ENCODE data around the gene SHISA4. TPM values are rescaled to one million over a fixed set of nuclear protein-coding genes. Genes with fewer than 3 reads are reported as not detected.
A peak's percentile ranks its signal among the peaks of the same experiment; 100 is the strongest.

Gene SHISA4
- total and polyA plus RNA-seq, 2 experiments from 2014 or later, result 42.4 to 48.0 TPM

GRCh38 chr1:201907621-201908020 is 18.9 kb downstream of the SHISA4 start:
- Histone ChIP-seq H3K4me1 (ENCODE audit: insufficient read depth) (peaks cover 29% of the 10 kb centered on the region), H3F3A (ENCODE audit: insufficient read depth) (peaks cover 27% of the 10 kb centered on the region), H3K79me2 (ENCODE audit: insufficient read depth) (no peaks in the 10 kb centered on the region), H3K9me3 (ENCODE audit: low read depth) (no peaks in the 10 kb centered on the region), H2AFZ (no peak overlapping the region), H3K4me2 (ENCODE audit: unreplicated experiment) (no peak overlapping the region), H3K36me3 (ENCODE audit: low read depth) (no peaks in the 10 kb centered on the region), H3K9me2 (ENCODE audit: insufficient read depth) (no peaks in the 10 kb centered on the region), H3K9ac (no peak overlapping the region), H3K27ac (no peak overlapping the region), H3K27me3 (replicated peaks; ENCODE audit: insufficient read depth) (no peaks in the 10 kb centered on the region), H4K20me1 (ENCODE audit: insufficient read depth) (no peaks in the 10 kb centered on the region), H3K4me3 (no peak overlapping the region)
- 90 to 93% methylated on average over 6 of the region's 6 CpGs for WGBS, 2 experiments (ENCODE audit: low coverage in 1 of 2, low lambda C conversion rate in 2 of 2, missing lambda C conversion rate in 2 of 2)
- no peak for DNase-seq
- TF ChIP-seq EZH2phosphoT487 (IDR thresholded peaks at IDR 0.05; ENCODE audit: insufficient read depth, low read depth) (no peak), EZH2 (IDR thresholded peaks at IDR 0.05; ENCODE audit: insufficient read depth, poor library complexity, severe bottlenecking) (no peak)
- in situ Hi-C loops (cut with MboI), result no loop called here

- H4K20me1 ChIP-seq (ENCODE audit: insufficient read depth), result no peaks in the 10 kb centered on the region
- no peak for DNase-seq
- H3K4me3 ChIP-seq, result no peak overlapping the region
- H3F3A ChIP-seq (ENCODE audit: insufficient read depth), result peaks cover 12% of the 10 kb centered on the region; the same call in 1 of the 2 replicates
- no peak overlapping the region for H3K9ac ChIP-seq
- no peak overlapping the region for H3K4me2 ChIP-seq (ENCODE audit: unreplicated experiment)
- 69 to 83% methylated on average over 4 of the region's 4 CpGs for WGBS, 2 experiments (ENCODE audit: low coverage in 1 of 2, low lambda C conversion rate in 2 of 2, missing lambda C conversion rate in 2 of 2)
- no peak overlapping the region for H2AFZ ChIP-seq
- no peaks in the 10 kb centered on the region for H3K36me3 ChIP-seq (ENCODE audit: low read depth)
- H3K9me3 ChIP-seq (ENCODE audit: low read depth), result no peaks in the 10 kb centered on the region
- H3K79me2 ChIP-seq (ENCODE audit: insufficient read depth), result no peaks in the 10 kb centered on the region
- TF ChIP-seq EZH2phosphoT487 (IDR thresholded peaks at IDR 0.05; ENCODE audit: insufficient read depth, low read depth), result no peak
- TF ChIP-seq EZH2 (IDR thresholded peaks at IDR 0.05; ENCODE audit: insufficient read depth, poor library complexity, severe bottlenecking), result no peak
- in situ Hi-C loops (cut with MboI), result no loop called here
- H3K9me2 ChIP-seq (ENCODE audit: insufficient read depth), result no peaks in the 10 kb centered on the region
- H3K4me1 ChIP-seq (ENCODE audit: insufficient read depth), result peaks cover 19% of the 10 kb centered on the region
- no peaks in the 10 kb centered on the region for H3K27me3 ChIP-seq (replicated peaks; ENCODE audit: insufficient read depth)
- H3K27ac ChIP-seq, result no peak overlapping the region
Observed at GRCh38 chr1:201911826-201912571, 23.3 kb downstream of the SHISA4 start.

GRCh38 chr1:201912832-201913231 is 24.1 kb downstream of the SHISA4 start:
- Histone ChIP-seq H3F3A (ENCODE audit: insufficient read depth) (peaks cover 20% of the 10 kb centered on the region), H3K9me2 (ENCODE audit: insufficient read depth) (no peaks in the 10 kb centered on the region), H3K4me1 (ENCODE audit: insufficient read depth) (peaks cover 28% of the 10 kb centered on the region), H3K36me3 (ENCODE audit: low read depth) (no peaks in the 10 kb centered on the region), H2AFZ (peak overlapping the region; percentile 68), H3K9me3 (ENCODE audit: low read depth) (no peaks in the 10 kb centered on the region), H3K4me2 (ENCODE audit: unreplicated experiment) (no peak overlapping the region), H3K27ac (no peak overlapping the region), H3K4me3 (no peak overlapping the region), H3K27me3 (replicated peaks; ENCODE audit: insufficient read depth) (no peaks in the 10 kb centered on the region), H3K79me2 (ENCODE audit: insufficient read depth) (no peaks in the 10 kb centered on the region), H4K20me1 (ENCODE audit: insufficient read depth) (no peaks in the 10 kb centered on the region), H3K9ac (no peak overlapping the region)
- WGBS, 2 experiments (ENCODE audit: low coverage in 1 of 2, low lambda C conversion rate in 2 of 2, missing lambda C conversion rate in 2 of 2), result 58 to 65% methylated on average over 5 of the region's 5 CpGs
- peak; percentile 35 for DNase-seq
- in situ Hi-C loops (cut with MboI), result no loop called here
- TF ChIP-seq EZH2 (IDR thresholded peaks at IDR 0.05; ENCODE audit: insufficient read depth, poor library complexity, severe bottlenecking) (no peak), EZH2phosphoT487 (IDR thresholded peaks at IDR 0.05; ENCODE audit: insufficient read depth, low read depth) (no peak)

- WGBS, 2 experiments (ENCODE audit: low coverage in 1 of 2, low lambda C conversion rate in 2 of 2, missing lambda C conversion rate in 2 of 2), result 75 to 78% methylated on average over 12 to 14 of the region's 14 CpGs
- no peaks in the 10 kb centered on the region for H3K9me3 ChIP-seq (ENCODE audit: low read depth)
- H3K27ac ChIP-seq, result no peak overlapping the region
- no peaks in the 10 kb centered on the region for H3K79me2 ChIP-seq (ENCODE audit: insufficient read depth)
- DNase-seq, result no peak
- H2AFZ ChIP-seq, result no peak overlapping the region
- H3K4me3 ChIP-seq, result no peak overlapping the region
- no peak overlapping the region for H3K4me2 ChIP-seq (ENCODE audit: unreplicated experiment)
- TF ChIP-seq EZH2phosphoT487 (IDR thresholded peaks at IDR 0.05; ENCODE audit: insufficient read depth, low read depth), result no peak
- no peak for TF ChIP-seq EZH2 (IDR thresholded peaks at IDR 0.05; ENCODE audit: insufficient read depth, poor library complexity, severe bottlenecking)
- H4K20me1 ChIP-seq (ENCODE audit: insufficient read depth), result no peaks in the 10 kb centered on the region
- H3K9ac ChIP-seq, result no peak overlapping the region
- no peaks in the 10 kb centered on the region for H3K9me2 ChIP-seq (ENCODE audit: insufficient read depth)
- H3K36me3 ChIP-seq (ENCODE audit: low read depth), result no peaks in the 10 kb centered on the region
- in situ Hi-C loops (cut with MboI), result no loop called here
- H3F3A ChIP-seq (ENCODE audit: insufficient read depth), result peaks cover 27% of the 10 kb centered on the region
- peaks cover 35% of the 10 kb centered on the region for H3K4me1 ChIP-seq (ENCODE audit: insufficient read depth)
- no peaks in the 10 kb centered on the region for H3K27me3 ChIP-seq (replicated peaks; ENCODE audit: insufficient read depth)
Observed at GRCh38 chr1:201914456-201915235, 25.9 kb downstream of the SHISA4 start.
